Astrocyte (in vitro differentiated cells and primary cell): ENCODE data around the gene CROCC2. TPM values are rescaled to one million over a fixed set of nuclear protein-coding genes. Genes with fewer than 3 reads are reported as not detected.

Source experiments
- DNase-seq: peaks from one replicate; pipeline ENCODE4 v3.0.0-alpha.2; 2010; ENCODE audit warnings: low read depth
- FAIRE-seq: peaks from 2 replicates; lab custom pipeline; 2011; peaks lifted over from hg19 to GRCh38; lab: Jason Lieb, UNC
- H2AFZ ChIP-seq: 2 replicates; pipeline ENCODE4 v1.6.0; 2012; ENCODE audit warnings: low read depth, low read length, inconsistent platforms
- H3K27ac ChIP-seq: 2 replicates; pipeline ENCODE4 v1.5.1; 2011; ENCODE audit warnings: low read depth, low read length, inconsistent platforms
- H3K27me3 ChIP-seq: 2 replicates; pipeline ENCODE4 v1.6.0; 2011; ENCODE audit warnings: low read length, inconsistent platforms; ENCODE audit not compliant: insufficient read depth
- H3K36me3 ChIP-seq: 2 replicates; pipeline ENCODE4 v1.5.1; 2011; ENCODE audit warnings: low read length, inconsistent platforms; ENCODE audit not compliant: insufficient read depth
- H3K4me1 ChIP-seq: 2 replicates; pipeline ENCODE4 v1.5.1; 2011; ENCODE audit warnings: low read length, inconsistent platforms; ENCODE audit not compliant: insufficient read depth
- H3K4me2 ChIP-seq: 2 replicates; pipeline ENCODE4 v1.6.0; 2012; ENCODE audit warnings: low read length, inconsistent platforms
- H3K4me3 ChIP-seq: 2 replicates; pipeline ENCODE4 v1.5.1; 2011; ENCODE audit warnings: low read depth, mild to moderate bottlenecking, low read length, inconsistent platforms; ENCODE audit not compliant: insufficient read depth
- H3K79me2 ChIP-seq: 2 replicates; pipeline ENCODE4 v1.6.0; 2012; ENCODE audit warnings: mild to moderate bottlenecking, low read length, inconsistent platforms; ENCODE audit not compliant: insufficient read depth
- H3K9ac ChIP-seq: 2 replicates; pipeline ENCODE4 v1.6.0; 2012; ENCODE audit warnings: mild to moderate bottlenecking, low read length, inconsistent platforms
- H3K9me3 ChIP-seq: 2 replicates; pipeline ENCODE4 v1.5.1; 2012; ENCODE audit warnings: low read depth, mild to moderate bottlenecking, low read length, inconsistent platforms; ENCODE audit not compliant: insufficient read depth
- H4K20me1 ChIP-seq: 2 replicates; pipeline ENCODE4 v1.6.0; 2012; ENCODE audit warnings: low read length, inconsistent platforms; ENCODE audit not compliant: insufficient read depth
- H3K27ac Mint-ChIP-seq: one replicate; pipeline ENCODE4 v1.8.0; 2021; ENCODE audit warnings: mild to moderate bottlenecking, mixed read lengths; ENCODE audit not compliant: unreplicated experiment
- H3K27me3 Mint-ChIP-seq: one replicate; pipeline ENCODE4 v1.8.0; 2021; ENCODE audit warnings: low read depth, mixed read lengths; ENCODE audit not compliant: unreplicated experiment
- H3K36me3 Mint-ChIP-seq: one replicate; pipeline ENCODE4 v1.8.0; 2021; ENCODE audit warnings: low read depth, mixed read lengths; ENCODE audit not compliant: unreplicated experiment
- H3K4me1 Mint-ChIP-seq: one replicate; pipeline ENCODE4 v1.8.0; 2021; ENCODE audit warnings: low read depth, mixed read lengths; ENCODE audit not compliant: unreplicated experiment
- H3K4me3 Mint-ChIP-seq: one replicate; pipeline ENCODE4 v1.8.0; 2021; ENCODE audit warnings: mild to moderate bottlenecking, moderate library complexity, mixed read lengths; ENCODE audit not compliant: unreplicated experiment
- H3K9me3 Mint-ChIP-seq: one replicate; pipeline ENCODE4 v1.8.0; 2021; ENCODE audit warnings: mild to moderate bottlenecking, mixed read lengths; ENCODE audit not compliant: unreplicated experiment
- CTCF ChIP-seq: IDR thresholded peaks from 2 replicates; pipeline ENCODE4 v1.5.1; 2011; ENCODE audit warnings: low read depth, mild to moderate bottlenecking, inconsistent platforms, low read length, moderate library complexity; ENCODE audit not compliant: insufficient read depth
- EZH2 ChIP-seq: IDR thresholded peaks from 2 replicates; pipeline ENCODE4 v1.6.1; 2012; ENCODE audit warnings: mild to moderate bottlenecking, low read length, inconsistent platforms; ENCODE audit not compliant: insufficient read depth
- total RNA-seq: library from RNA; stranded (reverse); gene quantifications from 2 replicates; pipeline ENCODE4 v1.2.1, GENCODE V29; 2021

CROCC2 gene
- total RNA-seq, 1 donor from 2014 or later: not detected

GRCh38 chr2:240878341-240878936, 27.7 kb upstream of the CROCC2 start:
- FAIRE-seq (no peak), DNase-seq (no peak)
- no peaks in the 10 kb centered on the region for H3K4me1 Mint-ChIP-seq
- H3K4me2 ChIP-seq: no peak overlapping the region
- no peak overlapping the region for H3K9ac ChIP-seq
- H4K20me1 ChIP-seq: no peaks in the 10 kb centered on the region
- no peaks in the 10 kb centered on the region for H3K36me3 Mint-ChIP-seq
- no peak overlapping the region for H2AFZ ChIP-seq
- no peak overlapping the region for H3K27ac ChIP-seq
- no peak for TF ChIP-seq EZH2
- TF ChIP-seq CTCF: no peak
- H3K9me3 Mint-ChIP-seq: no peaks in the 10 kb centered on the region
- no peak overlapping the region for H3K4me3 ChIP-seq
- H3K27me3 ChIP-seq: peaks cover 4% of the 10 kb centered on the region
- no peak overlapping the region for H3K4me3 Mint-ChIP-seq
- peaks cover 3% of the 10 kb centered on the region for H3K4me1 ChIP-seq
- H3K79me2 ChIP-seq: no peaks in the 10 kb centered on the region
- H3K9me3 ChIP-seq: no peaks in the 10 kb centered on the region
- no peak overlapping the region for H3K27ac Mint-ChIP-seq
- peaks cover 11% of the 10 kb centered on the region for H3K27me3 Mint-ChIP-seq
- H3K36me3 ChIP-seq: no peaks in the 10 kb centered on the region

- H4K20me1 ChIP-seq: no peaks in the 10 kb centered on the region
- no peaks in the 10 kb centered on the region for H3K79me2 ChIP-seq
- Mint-ChIP-seq H3K4me3 (no peak overlapping the region), H3K27ac (no peak overlapping the region), H3K27me3 (peaks cover 12% of the 10 kb centered on the region), H3K9me3 (no peaks in the 10 kb centered on the region), H3K4me1 (no peaks in the 10 kb centered on the region), H3K36me3 (no peaks in the 10 kb centered on the region)
- FAIRE-seq (no peak), DNase-seq (no peak)
- H3K36me3 ChIP-seq: no peaks in the 10 kb centered on the region
- peaks cover 2% of the 10 kb centered on the region for H3K4me1 ChIP-seq
- H3K27me3 ChIP-seq: peaks cover 4% of the 10 kb centered on the region
- no peak overlapping the region for H2AFZ ChIP-seq
- no peak overlapping the region for H3K4me2 ChIP-seq
- H3K9ac ChIP-seq: no peak overlapping the region
- TF ChIP-seq CTCF (no peak), EZH2 (no peak)
- no peak overlapping the region for H3K27ac ChIP-seq
- H3K9me3 ChIP-seq: no peaks in the 10 kb centered on the region
- H3K4me3 ChIP-seq: no peak overlapping the region
Observed at GRCh38 chr2:240879105-240879504, 27.0 kb upstream of the CROCC2 start.

- no peak for FAIRE-seq
- no peaks in the 10 kb centered on the region for H3K36me3 Mint-ChIP-seq
Observed at GRCh38 chr2:240881913-240882312, 24.2 kb upstream of the CROCC2 start.

More at GRCh38 chr2:240881913-240882312, 24.2 kb upstream of the CROCC2 start:
- DNase-seq: no peak
- Mint-ChIP-seq H3K9me3 (no peaks in the 10 kb centered on the region), H3K27me3 (peaks cover 15% of the 10 kb centered on the region), H3K4me1 (peaks cover 4% of the 10 kb centered on the region), H3K27ac (no peak overlapping the region), H3K4me3 (no peak overlapping the region)
- Histone ChIP-seq H2AFZ (no peak overlapping the region), H3K9ac (no peak overlapping the region), H3K4me1 (no peaks in the 10 kb centered on the region), H3K4me2 (no peak overlapping the region), H3K79me2 (no peaks in the 10 kb centered on the region), H3K9me3 (no peaks in the 10 kb centered on the region), H4K20me1 (no peaks in the 10 kb centered on the region), H3K36me3 (no peaks in the 10 kb centered on the region), H3K4me3 (no peak overlapping the region), H3K27ac (no peak overlapping the region), H3K27me3 (peaks cover 4% of the 10 kb centered on the region)
- TF ChIP-seq CTCF (no peak), EZH2 (no peak)
